ENCODE results near the gene NDUFA12. TPM values are rescaled to one million over a fixed set of nuclear protein-coding genes. Genes with fewer than 3 reads are reported as not detected.

Gene NDUFA12
- total and polyA plus RNA-seq, 2 of the 13 experiments (the other 11 are each of a cell fraction or from before 2014, with no cell fraction given): 101 to 173 TPM

DNA sequence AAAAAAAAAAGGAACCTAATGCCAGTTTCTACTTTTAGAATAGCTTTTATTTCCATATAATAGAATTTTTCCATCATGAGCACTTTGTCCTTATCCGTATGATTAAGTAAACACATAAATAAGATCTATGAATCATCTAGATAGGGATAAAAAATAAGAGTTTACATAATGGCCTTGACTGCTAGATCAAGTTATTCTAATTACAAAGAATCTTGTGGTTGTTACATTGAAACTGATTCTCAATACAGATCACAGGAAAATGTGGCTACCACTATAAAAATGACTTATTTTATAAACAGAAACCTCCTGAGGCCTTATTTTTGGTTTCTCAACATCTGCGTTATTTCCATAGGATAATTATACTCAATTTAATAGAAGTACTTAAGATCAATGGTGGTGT, 34.4 kb upstream of the NDUFA12 start (continued):
- TF ChIP-seq, protein P1, sequence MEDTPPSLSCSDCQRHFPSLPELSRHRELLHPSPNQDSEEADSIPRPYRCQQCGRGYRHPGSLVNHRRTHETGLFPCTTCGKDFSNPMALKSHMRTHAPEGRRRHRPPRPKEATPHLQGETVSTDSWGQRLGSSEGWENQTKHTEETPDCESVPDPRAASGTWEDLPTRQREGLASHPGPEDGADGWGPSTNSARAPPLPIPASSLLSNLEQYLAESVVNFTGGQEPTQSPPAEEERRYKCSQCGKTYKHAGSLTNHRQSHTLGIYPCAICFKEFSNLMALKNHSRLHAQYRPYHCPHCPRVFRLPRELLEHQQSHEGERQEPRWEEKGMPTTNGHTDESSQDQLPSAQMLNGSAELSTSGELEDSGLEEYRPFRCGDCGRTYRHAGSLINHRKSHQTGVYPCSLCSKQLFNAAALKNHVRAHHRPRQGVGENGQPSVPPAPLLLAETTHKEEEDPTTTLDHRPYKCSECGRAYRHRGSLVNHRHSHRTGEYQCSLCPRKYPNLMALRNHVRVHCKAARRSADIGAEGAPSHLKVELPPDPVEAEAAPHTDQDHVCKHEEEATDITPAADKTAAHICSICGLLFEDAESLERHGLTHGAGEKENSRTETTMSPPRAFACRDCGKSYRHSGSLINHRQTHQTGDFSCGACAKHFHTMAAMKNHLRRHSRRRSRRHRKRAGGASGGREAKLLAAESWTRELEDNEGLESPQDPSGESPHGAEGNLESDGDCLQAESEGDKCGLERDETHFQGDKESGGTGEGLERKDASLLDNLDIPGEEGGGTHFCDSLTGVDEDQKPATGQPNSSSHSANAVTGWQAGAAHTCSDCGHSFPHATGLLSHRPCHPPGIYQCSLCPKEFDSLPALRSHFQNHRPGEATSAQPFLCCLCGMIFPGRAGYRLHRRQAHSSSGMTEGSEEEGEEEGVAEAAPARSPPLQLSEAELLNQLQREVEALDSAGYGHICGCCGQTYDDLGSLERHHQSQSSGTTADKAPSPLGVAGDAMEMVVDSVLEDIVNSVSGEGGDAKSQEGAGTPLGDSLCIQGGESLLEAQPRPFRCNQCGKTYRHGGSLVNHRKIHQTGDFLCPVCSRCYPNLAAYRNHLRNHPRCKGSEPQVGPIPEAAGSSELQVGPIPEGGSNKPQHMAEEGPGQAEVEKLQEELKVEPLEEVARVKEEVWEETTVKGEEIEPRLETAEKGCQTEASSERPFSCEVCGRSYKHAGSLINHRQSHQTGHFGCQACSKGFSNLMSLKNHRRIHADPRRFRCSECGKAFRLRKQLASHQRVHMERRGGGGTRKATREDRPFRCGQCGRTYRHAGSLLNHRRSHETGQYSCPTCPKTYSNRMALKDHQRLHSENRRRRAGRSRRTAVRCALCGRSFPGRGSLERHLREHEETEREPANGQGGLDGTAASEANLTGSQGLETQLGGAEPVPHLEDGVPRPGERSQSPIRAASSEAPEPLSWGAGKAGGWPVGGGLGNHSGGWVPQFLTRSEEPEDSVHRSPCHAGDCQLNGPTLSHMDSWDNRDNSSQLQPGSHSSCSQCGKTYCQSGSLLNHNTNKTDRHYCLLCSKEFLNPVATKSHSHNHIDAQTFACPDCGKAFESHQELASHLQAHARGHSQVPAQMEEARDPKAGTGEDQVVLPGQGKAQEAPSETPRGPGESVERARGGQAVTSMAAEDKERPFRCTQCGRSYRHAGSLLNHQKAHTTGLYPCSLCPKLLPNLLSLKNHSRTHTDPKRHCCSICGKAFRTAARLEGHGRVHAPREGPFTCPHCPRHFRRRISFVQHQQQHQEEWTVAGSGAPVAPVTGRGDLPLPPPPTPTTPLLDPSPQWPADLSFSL (CRISPR knock-in tag; IDR thresholded peaks at IDR 0.05): no peak
- TF ChIP-seq WIZ (CRISPR knock-in tag; IDR thresholded peaks at IDR 0.05) (no peak), ZNF773 (CRISPR knock-in tag; IDR thresholded peaks at IDR 0.05; ENCODE audit: borderline replicate concordance) (no peak), ZNF260 (CRISPR knock-in tag; IDR thresholded peaks at IDR 0.05; ENCODE audit: borderline replicate concordance, low read depth) (no peak)

DNA sequence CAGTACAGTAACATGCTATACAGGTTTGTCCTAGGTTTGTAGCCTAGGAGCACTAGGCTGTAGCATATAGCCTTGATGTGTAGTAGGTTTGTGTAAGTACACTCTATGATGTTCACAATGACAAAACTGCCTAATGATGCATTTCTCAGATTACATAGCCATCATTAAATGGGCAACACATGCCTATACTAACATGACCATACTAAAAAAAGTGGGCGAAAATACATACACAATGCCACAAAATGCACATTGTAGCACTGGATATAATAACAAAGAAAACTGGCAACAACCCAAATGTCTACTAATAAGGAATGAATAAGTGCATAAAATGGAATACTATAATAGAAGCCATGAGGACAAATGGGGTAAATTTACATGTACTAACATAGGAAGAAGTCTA, 31.3 kb upstream of the NDUFA12 start:
- Histone ChIP-seq H3K4me3 (replicated peaks in 1 of 3; ENCODE audit: insufficient read depth in 1 of 3, low read depth in 2 of 3, low read length in 3 of 3) (no peak overlapping the region), H3K4me1 (ENCODE audit: insufficient read depth, low read length) (no peaks in the 10 kb centered on the region), H4K20me1 (ENCODE audit: insufficient read depth, low read length) (no peaks in the 10 kb centered on the region), H2AFZ (ENCODE audit: low read length) (no peak overlapping the region), H3K9me3 (ENCODE audit: low read length) (no peaks in the 10 kb centered on the region), H3K27ac (ENCODE audit: extremely low read length, insufficient read depth, low read length) (no peak overlapping the region), H3K9ac (ENCODE audit: insufficient read depth, low read depth, low read length) (no peak overlapping the region), H3K4me2 (ENCODE audit: low read depth, low read length) (no peak overlapping the region), H3K79me2 (ENCODE audit: insufficient read depth, low read length) (no peaks in the 10 kb centered on the region), H3K27me3 (ENCODE audit: control insufficient read depth in 1 of 2, insufficient read depth in 2 of 2, low read length in 2 of 2) (no peaks in the 10 kb centered on the region), H3K36me3 (replicated peaks in 1 of 2; ENCODE audit: control insufficient read depth in 1 of 2, insufficient read depth in 2 of 2, low read length in 2 of 2) (peaks cover 5 to 54% of the 10 kb centered on the region in 2 experiments; a peak in 4 of 5 replicates)
- no peak for ATAC-seq
- ChIA-PET CTCF (ENCODE audit: low intra/inter-chr PET ratio, low total read pairs) (no interaction called here), POLR2A (no interaction called here)
- no peak for DNase-seq (ENCODE audit: low spot score)
- in situ Hi-C loops (cut with HindIII; ENCODE audit: extremely low pct_ligation_motif_present, low pct_unique_long_range_greater_than_20kb) (no loop called here), intact Hi-C loops (cut with micrococcal nuclease; ENCODE audit: unreplicated experiment) (no loop called here)
- BruUV-seq (replicated peaks): no TSS peak
- WGBS (ENCODE audit: low lambda C conversion rate): 97% methylated on average over 1 of the region's 1 CpG
- FAIRE-seq: no peak
- TF ChIP-seq ZNF468 (CRISPR knock-in tag; IDR thresholded peaks at IDR 0.05): no peak
- TF ChIP-seq, protein P2, sequence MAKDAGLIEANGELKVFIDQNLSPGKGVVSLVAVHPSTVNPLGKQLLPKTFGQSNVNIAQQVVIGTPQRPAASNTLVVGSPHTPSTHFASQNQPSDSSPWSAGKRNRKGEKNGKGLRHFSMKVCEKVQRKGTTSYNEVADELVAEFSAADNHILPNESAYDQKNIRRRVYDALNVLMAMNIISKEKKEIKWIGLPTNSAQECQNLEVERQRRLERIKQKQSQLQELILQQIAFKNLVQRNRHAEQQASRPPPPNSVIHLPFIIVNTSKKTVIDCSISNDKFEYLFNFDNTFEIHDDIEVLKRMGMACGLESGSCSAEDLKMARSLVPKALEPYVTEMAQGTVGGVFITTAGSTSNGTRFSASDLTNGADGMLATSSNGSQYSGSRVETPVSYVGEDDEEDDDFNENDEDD (CRISPR knock-in tag; IDR thresholded peaks at IDR 0.05; ENCODE audit: borderline replicate concordance): no peak
- TF ChIP-seq, protein P3, sequence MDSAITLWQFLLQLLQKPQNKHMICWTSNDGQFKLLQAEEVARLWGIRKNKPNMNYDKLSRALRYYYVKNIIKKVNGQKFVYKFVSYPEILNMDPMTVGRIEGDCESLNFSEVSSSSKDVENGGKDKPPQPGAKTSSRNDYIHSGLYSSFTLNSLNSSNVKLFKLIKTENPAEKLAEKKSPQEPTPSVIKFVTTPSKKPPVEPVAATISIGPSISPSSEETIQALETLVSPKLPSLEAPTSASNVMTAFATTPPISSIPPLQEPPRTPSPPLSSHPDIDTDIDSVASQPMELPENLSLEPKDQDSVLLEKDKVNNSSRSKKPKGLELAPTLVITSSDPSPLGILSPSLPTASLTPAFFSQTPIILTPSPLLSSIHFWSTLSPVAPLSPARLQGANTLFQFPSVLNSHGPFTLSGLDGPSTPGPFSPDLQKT (CRISPR knock-in tag; IDR thresholded peaks at IDR 0.05; ENCODE audit: borderline replicate concordance): no peak
- TF ChIP-seq, protein P4, sequence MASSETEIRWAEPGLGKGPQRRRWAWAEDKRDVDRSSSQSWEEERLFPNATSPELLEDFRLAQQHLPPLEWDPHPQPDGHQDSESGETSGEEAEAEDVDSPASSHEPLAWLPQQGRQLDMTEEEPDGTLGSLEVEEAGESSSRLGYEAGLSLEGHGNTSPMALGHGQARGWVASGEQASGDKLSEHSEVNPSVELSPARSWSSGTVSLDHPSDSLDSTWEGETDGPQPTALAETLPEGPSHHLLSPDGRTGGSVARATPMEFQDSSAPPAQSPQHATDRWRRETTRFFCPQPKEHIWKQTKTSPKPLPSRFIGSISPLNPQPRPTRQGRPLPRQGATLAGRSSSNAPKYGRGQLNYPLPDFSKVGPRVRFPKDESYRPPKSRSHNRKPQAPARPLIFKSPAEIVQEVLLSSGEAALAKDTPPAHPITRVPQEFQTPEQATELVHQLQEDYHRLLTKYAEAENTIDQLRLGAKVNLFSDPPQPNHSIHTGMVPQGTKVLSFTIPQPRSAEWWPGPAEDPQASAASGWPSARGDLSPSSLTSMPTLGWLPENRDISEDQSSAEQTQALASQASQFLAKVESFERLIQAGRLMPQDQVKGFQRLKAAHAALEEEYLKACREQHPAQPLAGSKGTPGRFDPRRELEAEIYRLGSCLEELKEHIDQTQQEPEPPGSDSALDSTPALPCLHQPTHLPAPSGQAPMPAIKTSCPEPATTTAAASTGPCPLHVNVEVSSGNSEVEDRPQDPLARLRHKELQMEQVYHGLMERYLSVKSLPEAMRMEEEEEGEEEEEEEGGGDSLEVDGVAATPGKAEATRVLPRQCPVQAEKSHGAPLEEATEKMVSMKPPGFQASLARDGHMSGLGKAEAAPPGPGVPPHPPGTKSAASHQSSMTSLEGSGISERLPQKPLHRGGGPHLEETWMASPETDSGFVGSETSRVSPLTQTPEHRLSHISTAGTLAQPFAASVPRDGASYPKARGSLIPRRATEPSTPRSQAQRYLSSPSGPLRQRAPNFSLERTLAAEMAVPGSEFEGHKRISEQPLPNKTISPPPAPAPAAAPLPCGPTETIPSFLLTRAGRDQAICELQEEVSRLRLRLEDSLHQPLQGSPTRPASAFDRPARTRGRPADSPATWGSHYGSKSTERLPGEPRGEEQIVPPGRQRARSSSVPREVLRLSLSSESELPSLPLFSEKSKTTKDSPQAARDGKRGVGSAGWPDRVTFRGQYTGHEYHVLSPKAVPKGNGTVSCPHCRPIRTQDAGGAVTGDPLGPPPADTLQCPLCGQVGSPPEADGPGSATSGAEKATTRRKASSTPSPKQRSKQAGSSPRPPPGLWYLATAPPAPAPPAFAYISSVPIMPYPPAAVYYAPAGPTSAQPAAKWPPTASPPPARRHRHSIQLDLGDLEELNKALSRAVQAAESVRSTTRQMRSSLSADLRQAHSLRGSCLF (CRISPR knock-in tag; IDR thresholded peaks at IDR 0.05; ENCODE audit: borderline replicate concordance): no peak
- TF ChIP-seq SKI (IDR thresholded peaks at IDR 0.05; ENCODE audit: partially characterized antibody): no peak
